AG09319 (cell line): ENCODE data around the gene PKD1L1.

Source experiments
- DNase-seq: peaks from one replicate; pipeline ENCODE4 v3.0.0-alpha.2; 2010; ENCODE audit warnings: low read depth; ENCODE audit errors: extremely low read depth
- TF ChIP-seq, protein P1 (sequence below): IDR thresholded peaks from 2 replicates; pipeline ENCODE4 v1.5.1; 2011; ENCODE audit warnings: low read depth, mild to moderate bottlenecking, inconsistent platforms, low read length, moderate library complexity

Gene PKD1L1

DNA sequence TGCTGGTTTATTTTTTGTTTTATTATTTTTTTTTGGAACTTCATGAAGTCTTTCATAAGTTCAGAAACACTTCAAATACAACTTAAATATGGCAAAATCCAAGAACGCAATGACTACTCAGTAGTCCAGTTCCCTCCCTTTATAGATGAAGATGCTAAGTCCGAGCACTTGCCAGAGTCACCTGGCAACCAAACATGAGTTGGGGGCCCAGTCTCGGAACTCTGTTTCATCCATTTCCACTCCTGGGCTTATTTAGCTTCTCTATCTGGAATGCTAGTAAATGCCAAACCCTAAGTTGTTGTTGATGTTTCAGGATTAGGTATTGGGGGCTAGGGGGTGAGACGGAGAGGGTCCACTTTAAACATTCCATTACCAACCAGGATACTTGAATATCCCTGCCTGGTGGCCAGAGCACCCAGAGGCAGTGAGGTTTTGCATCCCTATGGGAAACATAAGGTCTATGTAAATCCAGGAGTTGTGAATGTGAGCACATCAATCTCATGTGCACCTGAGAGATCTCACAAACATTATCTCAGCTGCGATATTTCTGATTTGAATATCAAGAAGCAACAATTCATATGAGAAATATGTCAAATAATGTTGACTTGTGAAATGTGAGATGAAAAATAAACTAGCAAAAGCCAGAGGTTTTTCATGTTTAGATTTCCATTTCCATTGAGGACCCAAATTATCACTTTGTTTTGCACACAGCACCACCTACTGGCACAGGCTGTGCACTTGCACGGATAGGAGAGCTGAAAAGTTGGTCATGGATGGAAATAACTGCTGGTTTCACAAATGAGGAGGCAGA, 129.3 kb downstream of the PKD1L1 start:
- TF ChIP-seq, protein P1, sequence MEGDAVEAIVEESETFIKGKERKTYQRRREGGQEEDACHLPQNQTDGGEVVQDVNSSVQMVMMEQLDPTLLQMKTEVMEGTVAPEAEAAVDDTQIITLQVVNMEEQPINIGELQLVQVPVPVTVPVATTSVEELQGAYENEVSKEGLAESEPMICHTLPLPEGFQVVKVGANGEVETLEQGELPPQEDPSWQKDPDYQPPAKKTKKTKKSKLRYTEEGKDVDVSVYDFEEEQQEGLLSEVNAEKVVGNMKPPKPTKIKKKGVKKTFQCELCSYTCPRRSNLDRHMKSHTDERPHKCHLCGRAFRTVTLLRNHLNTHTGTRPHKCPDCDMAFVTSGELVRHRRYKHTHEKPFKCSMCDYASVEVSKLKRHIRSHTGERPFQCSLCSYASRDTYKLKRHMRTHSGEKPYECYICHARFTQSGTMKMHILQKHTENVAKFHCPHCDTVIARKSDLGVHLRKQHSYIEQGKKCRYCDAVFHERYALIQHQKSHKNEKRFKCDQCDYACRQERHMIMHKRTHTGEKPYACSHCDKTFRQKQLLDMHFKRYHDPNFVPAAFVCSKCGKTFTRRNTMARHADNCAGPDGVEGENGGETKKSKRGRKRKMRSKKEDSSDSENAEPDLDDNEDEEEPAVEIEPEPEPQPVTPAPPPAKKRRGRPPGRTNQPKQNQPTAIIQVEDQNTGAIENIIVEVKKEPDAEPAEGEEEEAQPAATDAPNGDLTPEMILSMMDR, result peak; percentile 98
- DNase-seq, result peak; percentile 59

DNA sequence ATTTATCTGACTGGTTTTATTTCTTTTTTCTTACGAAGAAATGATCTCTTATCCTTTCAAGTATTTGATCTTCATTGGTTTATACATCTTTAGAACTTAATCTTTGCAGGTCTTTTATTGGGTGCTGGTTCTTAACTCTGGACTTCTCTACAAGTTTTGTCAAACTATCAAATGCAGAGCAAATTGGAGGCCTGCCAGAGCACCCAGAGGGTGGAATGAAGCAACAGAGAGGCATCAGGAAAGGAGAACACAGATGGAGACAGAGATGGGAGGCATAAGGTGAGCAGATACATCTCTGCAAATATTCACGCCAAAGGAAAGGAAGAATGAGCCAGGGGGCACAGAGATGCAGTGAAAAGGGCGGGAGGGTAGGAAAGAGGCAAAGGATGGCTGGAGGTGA, 130.3 kb downstream of the PKD1L1 start:
- TF ChIP-seq, protein P1, result no peak
- DNase-seq, result no peak

DNA sequence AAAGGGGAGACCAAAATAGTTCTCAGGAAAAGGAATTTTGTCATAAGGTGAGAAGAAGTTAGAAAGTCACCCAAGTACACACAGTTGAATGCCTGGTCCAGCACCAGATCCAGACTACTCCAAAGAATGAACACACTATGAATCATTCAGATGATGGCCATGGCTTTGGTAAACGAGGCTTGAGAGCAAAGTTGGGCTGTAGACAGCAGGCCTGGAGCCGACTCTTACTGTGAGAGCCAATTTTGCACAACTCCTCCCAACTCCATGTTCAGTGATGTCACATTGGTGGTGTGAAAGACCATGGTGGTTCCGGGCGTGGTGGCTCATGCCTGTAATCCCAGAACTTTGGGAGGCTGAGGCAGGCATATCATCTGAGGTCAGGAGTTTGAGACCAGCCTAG, 131.6 kb downstream of the PKD1L1 start:
- TF ChIP-seq, protein P1, result no peak

DNA sequence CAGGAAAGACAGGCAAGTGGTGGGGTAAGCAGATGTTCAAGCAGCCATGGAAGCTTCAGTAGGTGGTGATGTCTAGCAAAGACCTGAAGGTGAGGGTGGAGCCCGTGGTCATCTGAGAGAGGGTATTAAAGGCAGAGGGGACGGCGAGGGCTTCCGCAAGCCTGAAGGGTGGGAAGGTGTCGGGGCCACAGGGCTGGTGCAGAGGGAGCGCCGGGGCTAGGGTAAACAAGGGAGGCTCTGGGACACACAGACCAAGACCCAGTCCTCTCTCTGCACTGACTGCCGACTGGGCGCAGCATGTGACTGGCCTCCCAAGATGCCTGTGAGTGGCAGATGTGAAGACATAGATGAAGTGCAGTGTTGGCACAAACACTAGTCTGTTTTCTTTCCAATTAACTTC, 132.4 kb downstream of the PKD1L1 start:
- TF ChIP-seq, protein P1, result no peak
- DNase-seq, result no peak

More for the DNA sequence above, 131.6 kb downstream of the PKD1L1 start:
- DNase-seq, result no peak

DNA sequence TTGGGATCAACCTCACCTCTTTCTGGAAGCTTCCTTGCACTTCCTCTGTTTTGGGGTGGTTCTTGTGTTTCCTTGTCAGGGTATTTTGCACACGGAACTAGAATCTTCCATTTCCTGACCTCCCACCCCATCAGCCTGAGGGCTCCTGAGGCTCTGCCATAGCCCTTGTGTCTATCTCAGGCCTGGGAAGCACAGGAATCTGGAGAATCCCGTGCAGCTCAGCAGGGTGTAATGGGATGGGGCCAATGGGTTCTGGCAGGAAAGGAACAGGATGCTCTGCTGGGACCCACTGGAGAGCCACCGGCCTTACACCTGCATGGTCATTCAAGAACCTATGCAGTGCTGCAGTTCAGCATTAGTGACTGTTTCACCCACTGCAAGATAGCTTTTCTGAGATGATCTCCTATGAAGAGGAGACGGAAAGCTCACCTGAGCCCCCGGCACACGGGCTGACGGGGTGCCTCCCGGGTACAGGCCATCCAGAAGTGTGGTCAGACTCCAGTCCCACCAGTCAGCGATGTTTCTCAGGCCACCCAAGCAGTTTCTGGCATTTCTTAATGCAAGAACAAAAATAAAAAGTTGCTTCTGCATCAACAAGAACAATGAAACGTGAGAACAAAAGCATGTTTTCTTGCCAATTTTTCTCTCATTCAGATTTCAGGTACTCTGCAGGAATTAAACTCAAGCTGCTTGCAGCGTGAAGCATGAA, 133.2 kb downstream of the PKD1L1 start:
- TF ChIP-seq, protein P1, result no peak
- no peak for DNase-seq

DNA sequence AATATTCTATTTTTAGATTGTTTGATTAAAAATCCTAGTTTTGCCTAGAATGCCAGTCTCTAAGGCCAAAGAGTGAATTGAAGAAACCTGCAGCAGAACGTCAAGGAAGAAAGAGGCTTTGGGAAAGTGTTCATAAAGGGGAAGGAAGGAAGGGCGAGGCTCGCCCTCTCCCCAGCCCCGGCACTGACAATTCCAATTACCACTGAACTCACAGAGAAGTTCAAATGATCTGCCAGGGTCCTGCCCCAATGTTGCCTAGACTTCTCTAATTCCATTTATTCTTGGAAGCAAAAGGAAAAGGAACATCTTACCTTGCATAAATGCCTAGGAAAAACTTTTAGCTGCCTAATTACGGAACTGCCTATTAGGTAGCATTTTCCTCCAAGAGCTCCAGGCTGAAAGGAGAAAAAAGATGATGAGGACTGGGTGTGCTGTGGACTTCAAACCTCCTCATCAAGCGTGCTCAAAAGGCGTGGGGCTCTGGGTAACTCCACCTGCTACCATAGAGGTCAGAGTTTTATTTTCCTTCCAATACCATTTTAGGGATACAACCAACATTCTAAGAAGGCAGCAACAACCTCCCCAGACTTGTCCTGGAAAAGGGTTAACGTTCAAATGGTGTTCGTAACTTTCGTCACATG, 134.5 kb downstream of the PKD1L1 start:
- no peak for DNase-seq
- TF ChIP-seq, protein P1, result no peak
